CD4-positive, alpha-beta T cell (primary cell): ENCODE data around the gene SLC5A6. TPM values are rescaled to one million over a fixed set of nuclear protein-coding genes. Genes with fewer than 3 reads are reported as not detected.

Experiments used
- ATAC-seq: fragments of 200-7000 bp; cut with Tn5 transposase; one replicate; pipeline ENCODE4 v1.10.0; 2022; ENCODE audit warnings: mild to moderate bottlenecking; ENCODE audit not compliant: poor library complexity
- CTCF ChIA-PET: fragments of 350-600 bp; sonication (Branson Sonifier 250); formaldehyde crosslinking; loops from one replicate; lab custom pipeline; 2021; ENCODE audit warnings: antibody characterized with exemption, inconsistent platforms; lab: Charles Lee
- POLR2A ChIA-PET: fragments of 350-600 bp; sonication (Branson Sonifier 250); formaldehyde crosslinking; loops from one replicate; lab custom pipeline; 2021; ENCODE audit warnings: antibody characterized with exemption, inconsistent platforms; lab: Charles Lee
- DNase-seq, 14 experiments: peaks; one replicate each; pipeline ENCODE4 v3.0.0-alpha.2; 2013 to 2020; ENCODE audit warnings: mixed read lengths in 2 of 14
- H3K27ac ChIP-seq, 2 donors: one replicate each; pipeline versions ENCODE4 v1.5.1 to v1.7.0; 2013; ENCODE audit warnings: low read length in 2 of 2, low read depth in 1 of 2, mild to moderate bottlenecking in 1 of 2
- H3K27me3 ChIP-seq, 2 experiments: 1 replicate in 1 of 2; 2 replicates in 1 of 2; pipeline versions ENCODE4 v1.6.1 to v1.7.0; 2013; ENCODE audit warnings: low read length in 2 of 2, control low read depth in 1 of 2, mild to moderate bottlenecking in 1 of 2, moderate library complexity in 1 of 2; ENCODE audit not compliant: insufficient read depth in 2 of 2, control insufficient read depth in 1 of 2
- H3K36me3 ChIP-seq: one replicate; pipeline ENCODE4 v1.6.1; 2013; ENCODE audit warnings: low read length, control low read depth; ENCODE audit not compliant: insufficient read depth
- H3K4me1 ChIP-seq: one replicate; pipeline ENCODE4 v1.6.1; 2013; ENCODE audit warnings: low read length, control low read depth; ENCODE audit not compliant: insufficient read depth
- H3K4me3 ChIP-seq: one replicate; pipeline ENCODE4 v1.5.1; 2013; ENCODE audit warnings: mild to moderate bottlenecking, low read length, moderate library complexity
- H3K9me3 ChIP-seq, 2 experiments: 1 replicate in 1 of 2; 2 replicates in 1 of 2; pipeline versions ENCODE4 v1.6.1 to v1.7.0; 2013; ENCODE audit warnings: low read length in 2 of 2, mild to moderate bottlenecking in 2 of 2, control low read depth in 1 of 2, moderate library complexity in 1 of 2; ENCODE audit not compliant: control insufficient read depth in 1 of 2, insufficient read depth in 1 of 2
- H3K27ac Mint-ChIP-seq: one replicate; pipeline ENCODE4 v1.8.0; 2020; ENCODE audit warnings: mixed read lengths
- H3K27me3 Mint-ChIP-seq: one replicate; pipeline ENCODE4 v1.8.0; 2021; ENCODE audit warnings: mixed read lengths
- H3K36me3 Mint-ChIP-seq: one replicate; pipeline ENCODE4 v1.8.0; 2021; ENCODE audit warnings: low read depth, mixed read lengths
- H3K4me1 Mint-ChIP-seq: one replicate; pipeline ENCODE4 v1.8.0; 2021; ENCODE audit warnings: low read depth, mixed read lengths
- H3K4me3 Mint-ChIP-seq: one replicate; pipeline ENCODE4 v1.8.0; 2020; ENCODE audit warnings: mild to moderate bottlenecking, mixed read lengths
- H3K9me3 Mint-ChIP-seq: one replicate; pipeline ENCODE4 v1.8.0; 2020; ENCODE audit warnings: mixed read lengths
- intact Hi-C, 2 experiments: fragments of 100-400 bp; cut with DNase I in 1 of 2; cut with micrococcal nuclease in 1 of 2; formaldehyde crosslinking; loops; one replicate each; pipeline versions ENCODE4 v1.15.1 to v1.9.0; 2023 to 2025; cut with DNase I, micrococcal nuclease
- total RNA-seq, 174 experiments: library from RNA in 2 of 174; stranded (reverse) in 2 of 174; gene quantifications; one replicate each; pipeline ENCODE4 v1.2.3 and lab custom pipeline; 2021 to 2026
- TF ChIP-seq, protein P1 (sequence below): fragments of 200-600 bp; IDR thresholded peaks from one replicate; pipeline ENCODE4 v1.8.0; 2022; ENCODE audit warnings: antibody characterized with exemption, mild to moderate bottlenecking

The SLC5A6 gene
- total RNA-seq, 2 experiments from 2014 or later, result 196 to 207 TPM

DNA sequence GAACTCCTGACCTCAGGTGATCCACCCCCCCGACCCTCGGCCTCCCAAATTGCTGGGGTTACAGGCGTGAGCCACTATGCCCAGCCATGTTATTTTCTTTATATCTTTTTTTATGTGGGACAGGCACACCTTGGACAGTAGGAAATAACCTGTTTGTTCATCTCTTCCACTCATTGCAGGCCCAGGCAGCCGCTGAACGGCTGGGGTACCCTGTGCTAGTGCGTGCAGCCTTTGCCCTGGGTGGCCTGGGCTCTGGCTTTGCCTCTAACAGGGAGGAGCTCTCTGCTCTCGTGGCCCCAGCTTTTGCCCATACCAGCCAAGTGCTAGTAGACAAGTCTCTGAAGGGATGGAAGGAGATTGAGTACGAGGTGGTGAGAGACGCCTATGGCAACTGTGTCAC is 13.5 kb upstream of the SLC5A6 start:
- CTCF ChIA-PET, result no interaction called here
- H3K27ac Mint-ChIP-seq, result no peak overlapping the region
- POLR2A ChIA-PET, result no interaction called here

DNA sequence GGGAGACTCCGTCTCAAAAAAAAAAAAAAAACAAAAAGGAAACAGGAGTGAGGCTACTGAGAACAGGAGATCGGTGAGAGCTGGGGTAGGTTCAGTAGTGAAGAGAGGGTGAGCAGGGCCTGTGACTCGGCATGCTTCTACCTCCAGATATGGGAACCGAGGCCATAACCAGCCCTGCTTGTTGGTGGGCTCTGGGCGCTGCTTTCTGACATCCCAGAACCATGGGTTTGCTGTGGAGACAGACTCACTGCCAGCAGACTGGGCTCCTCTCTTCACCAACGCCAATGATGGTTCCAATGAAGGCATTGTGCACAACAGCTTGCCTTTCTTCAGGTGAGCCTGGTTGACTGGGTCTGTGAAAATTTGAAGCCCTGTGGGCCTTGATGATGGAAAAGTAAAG is 11.3 kb upstream of the SLC5A6 start:
- Mint-ChIP-seq H3K36me3 (peaks cover 76% of the 10 kb centered on the region), H3K4me1 (peaks cover 10% of the 10 kb centered on the region), H3K9me3 (no peaks in the 10 kb centered on the region), H3K4me3 (no peak overlapping the region), H3K27me3 (no peaks in the 10 kb centered on the region), H3K27ac (no peak overlapping the region)
- no peak overlapping the region for H3K4me3 ChIP-seq
- TF ChIP-seq, protein P1, sequence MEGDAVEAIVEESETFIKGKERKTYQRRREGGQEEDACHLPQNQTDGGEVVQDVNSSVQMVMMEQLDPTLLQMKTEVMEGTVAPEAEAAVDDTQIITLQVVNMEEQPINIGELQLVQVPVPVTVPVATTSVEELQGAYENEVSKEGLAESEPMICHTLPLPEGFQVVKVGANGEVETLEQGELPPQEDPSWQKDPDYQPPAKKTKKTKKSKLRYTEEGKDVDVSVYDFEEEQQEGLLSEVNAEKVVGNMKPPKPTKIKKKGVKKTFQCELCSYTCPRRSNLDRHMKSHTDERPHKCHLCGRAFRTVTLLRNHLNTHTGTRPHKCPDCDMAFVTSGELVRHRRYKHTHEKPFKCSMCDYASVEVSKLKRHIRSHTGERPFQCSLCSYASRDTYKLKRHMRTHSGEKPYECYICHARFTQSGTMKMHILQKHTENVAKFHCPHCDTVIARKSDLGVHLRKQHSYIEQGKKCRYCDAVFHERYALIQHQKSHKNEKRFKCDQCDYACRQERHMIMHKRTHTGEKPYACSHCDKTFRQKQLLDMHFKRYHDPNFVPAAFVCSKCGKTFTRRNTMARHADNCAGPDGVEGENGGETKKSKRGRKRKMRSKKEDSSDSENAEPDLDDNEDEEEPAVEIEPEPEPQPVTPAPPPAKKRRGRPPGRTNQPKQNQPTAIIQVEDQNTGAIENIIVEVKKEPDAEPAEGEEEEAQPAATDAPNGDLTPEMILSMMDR, result no peak
- H3K36me3 ChIP-seq, result peaks cover 64% of the 10 kb centered on the region
- peaks cover 4% of the 10 kb centered on the region for H3K4me1 ChIP-seq
- DNase-seq (no peak), ATAC-seq (no peak)
- H3K27me3 ChIP-seq, result no peaks in the 10 kb centered on the region
- H3K27ac ChIP-seq, result no peak overlapping the region
- intact Hi-C loops, result no loop called here
- ChIA-PET CTCF (no interaction called here), POLR2A (no interaction called here)
- H3K9me3 ChIP-seq, result no peaks in the 10 kb centered on the region

More for the DNA sequence above, 13.5 kb upstream of the SLC5A6 start:
- TF ChIP-seq, protein P1, result no peak
- Mint-ChIP-seq H3K4me1 (peaks cover 5% of the 10 kb centered on the region), H3K9me3 (no peaks in the 10 kb centered on the region), H3K36me3 (peaks cover 85% of the 10 kb centered on the region), H3K27me3 (no peaks in the 10 kb centered on the region), H3K4me3 (no peak overlapping the region)
- no peak overlapping the region for H3K27ac ChIP-seq
- DNase-seq (no peak), ATAC-seq (no peak)
- H3K9me3 ChIP-seq, result no peaks in the 10 kb centered on the region
- no peak overlapping the region for H3K4me3 ChIP-seq
- intact Hi-C loops, result no loop called here
- peaks cover 79% of the 10 kb centered on the region for H3K36me3 ChIP-seq
- H3K4me1 ChIP-seq, result no peaks in the 10 kb centered on the region
- H3K27me3 ChIP-seq, result no peaks in the 10 kb centered on the region

DNA sequence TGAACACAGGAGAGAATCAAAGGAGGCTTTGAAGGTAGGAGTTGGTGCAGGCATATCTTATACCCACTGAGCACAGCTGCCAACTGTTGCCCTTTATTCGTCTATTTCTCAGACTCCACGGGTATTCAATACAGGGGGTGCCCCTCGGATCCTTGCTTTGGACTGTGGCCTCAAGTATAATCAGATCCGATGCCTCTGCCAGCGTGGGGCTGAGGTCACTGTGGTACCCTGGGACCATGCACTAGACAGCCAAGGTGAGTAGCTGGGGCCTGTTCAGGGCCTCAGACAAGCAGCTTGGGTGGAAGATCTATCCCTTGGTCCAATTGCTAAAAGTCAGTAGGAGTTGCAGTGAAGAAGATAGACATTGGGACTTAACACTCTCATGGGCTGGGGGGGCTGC is 10.3 kb upstream of the SLC5A6 start:
- ATAC-seq, result no peak
- H3K4me1 Mint-ChIP-seq, result peaks cover 20% of the 10 kb centered on the region
- Histone ChIP-seq H3K27ac (no peak overlapping the region), H3K4me3 (no peak overlapping the region), H3K4me1 (peaks cover 14% of the 10 kb centered on the region), H3K9me3 (no peaks in the 10 kb centered on the region), H3K27me3 (no peaks in the 10 kb centered on the region), H3K36me3 (peaks cover 55% of the 10 kb centered on the region)
- ChIA-PET POLR2A (no interaction called here), CTCF (no interaction called here)
- intact Hi-C loops, result no loop called here
- DNase-seq, result no peak
- H3K9me3 Mint-ChIP-seq, result no peaks in the 10 kb centered on the region
- peaks cover 76% of the 10 kb centered on the region for H3K36me3 Mint-ChIP-seq
- TF ChIP-seq, protein P1, result no peak
- H3K4me3 Mint-ChIP-seq, result no peak overlapping the region
- no peaks in the 10 kb centered on the region for H3K27me3 Mint-ChIP-seq
- H3K27ac Mint-ChIP-seq, result no peak overlapping the region
